NCI-H1694 (cell line): Measurements from ENCODE around the gene PARVB.

Experiments
- DNase-seq: peaks from one replicate; lab custom pipeline; 2025; lab: John Stamatoyannopoulos, UW

Gene PARVB

DNA sequence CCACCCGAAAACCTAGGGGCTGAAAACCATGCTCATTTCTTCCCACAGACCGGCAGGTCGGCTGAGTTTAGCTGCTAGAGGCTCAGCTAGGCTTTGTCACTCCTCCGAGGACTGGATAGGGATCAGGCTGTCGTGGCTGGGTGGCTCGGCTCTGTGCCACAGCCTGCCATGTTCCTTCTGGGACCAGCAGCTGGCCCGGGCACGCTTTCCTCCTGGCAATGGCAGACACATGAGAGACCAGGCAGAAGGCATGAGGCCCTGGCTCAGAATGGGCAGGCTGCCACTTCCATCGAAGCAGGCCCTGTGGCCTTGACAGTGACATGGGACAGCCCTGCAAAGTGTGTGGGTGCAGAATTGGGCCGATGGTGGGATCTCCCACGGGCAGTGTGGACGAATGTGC is 177.6 kb downstream of the PARVB start:
- peak; percentile 87 for DNase-seq

GRCh38 chr22:44202261-44202789 is 178.2 kb downstream of the PARVB start:
- no peak for DNase-seq

GRCh38 chr22:44203203-44203602 is 179.1 kb downstream of the PARVB start:
- DNase-seq = no peak

DNA sequence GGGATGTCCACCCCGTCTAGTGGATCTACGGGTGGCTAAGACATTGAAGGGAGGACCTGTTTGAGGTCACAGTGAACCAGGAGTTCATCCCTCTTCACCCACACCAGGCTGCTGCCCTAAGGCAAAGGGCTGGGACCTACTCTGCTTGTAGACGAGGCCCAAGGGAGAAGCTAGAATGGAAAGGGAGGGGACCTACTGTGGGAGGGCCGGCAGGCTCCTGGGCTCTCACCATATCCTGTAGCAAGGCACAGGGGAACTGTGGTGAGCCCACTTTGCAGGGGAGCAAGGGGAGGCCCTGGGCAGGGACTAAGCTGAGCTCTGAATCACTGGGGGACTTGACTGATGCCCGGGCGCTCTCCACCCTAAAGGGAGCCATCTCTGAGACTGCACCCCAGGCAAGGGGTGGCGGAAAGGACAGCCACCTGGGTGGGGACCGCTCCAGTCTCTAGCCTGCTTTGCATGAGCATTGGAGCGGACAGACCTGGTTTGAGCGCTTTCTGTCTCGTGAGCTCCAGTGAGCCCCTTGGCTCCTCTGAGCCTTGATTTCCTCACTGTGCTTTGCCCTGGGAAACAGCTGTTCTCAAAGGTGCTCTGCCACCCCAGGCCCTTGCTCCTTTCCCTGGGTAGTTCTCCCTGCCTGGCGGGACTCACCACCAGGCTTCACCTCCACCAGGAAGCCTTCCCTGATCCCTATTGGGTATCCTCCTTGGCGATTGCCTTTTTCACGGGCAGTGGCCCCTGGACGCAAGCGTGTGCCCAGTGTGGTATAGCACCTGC is 180.8 kb downstream of the PARVB start:
- no peak for DNase-seq

DNA sequence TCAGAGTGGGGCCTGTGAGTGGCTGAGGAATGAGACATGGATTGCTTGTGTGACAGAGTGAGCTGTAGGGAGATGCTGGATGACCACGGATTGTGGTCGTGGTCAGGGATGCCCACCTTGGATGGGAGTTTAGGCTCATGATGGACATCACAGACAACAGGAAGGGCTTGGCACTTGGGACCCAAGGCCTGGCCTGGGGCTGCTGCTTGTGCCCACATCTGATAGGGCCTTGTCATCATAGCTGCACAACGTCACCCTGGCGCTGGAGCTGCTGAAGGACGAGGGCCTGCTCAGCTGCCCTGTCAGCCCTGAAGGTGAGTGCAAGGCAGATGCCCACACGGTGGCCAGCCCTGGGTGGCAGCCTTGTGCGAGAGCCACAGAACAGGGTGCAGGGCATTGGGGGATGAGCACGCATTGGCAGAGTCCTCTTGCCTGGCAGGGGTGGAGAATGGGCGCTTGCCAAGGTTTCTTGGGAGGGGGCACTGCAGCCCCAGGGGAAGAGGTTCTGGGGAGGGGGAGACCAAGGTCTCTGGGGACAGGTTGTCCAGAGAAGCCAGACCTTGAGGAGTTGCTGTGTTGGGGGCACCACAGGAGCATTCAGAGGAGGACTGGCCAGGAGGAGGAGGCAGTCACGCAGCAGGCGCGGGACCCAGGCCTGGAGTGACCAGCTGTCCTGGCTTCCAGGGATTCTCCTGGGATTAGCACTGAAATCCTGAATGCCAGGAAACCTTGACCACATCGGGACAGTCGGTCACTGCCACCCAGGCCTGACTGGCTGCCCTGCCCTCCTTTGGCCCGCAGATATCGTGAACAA is 181.6 kb downstream of the PARVB start:
- DNase-seq = no peak

DNA sequence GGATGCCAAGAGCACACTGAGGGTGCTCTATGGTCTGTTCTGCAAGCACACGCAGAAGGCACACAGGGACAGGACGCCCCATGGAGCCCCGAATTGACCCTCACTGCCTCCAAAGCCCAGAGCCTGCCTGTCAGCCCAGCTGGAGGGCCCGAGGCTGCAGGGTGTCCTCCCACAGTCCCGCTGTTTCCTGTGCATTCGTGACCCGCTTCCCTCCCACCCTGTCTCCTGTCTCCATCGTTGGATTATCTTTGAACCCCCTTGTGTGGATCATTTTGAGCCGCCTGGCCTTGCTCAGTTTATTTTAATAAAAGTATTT is 182.2 kb downstream of the PARVB start:
- DNase-seq = no peak

DNA sequence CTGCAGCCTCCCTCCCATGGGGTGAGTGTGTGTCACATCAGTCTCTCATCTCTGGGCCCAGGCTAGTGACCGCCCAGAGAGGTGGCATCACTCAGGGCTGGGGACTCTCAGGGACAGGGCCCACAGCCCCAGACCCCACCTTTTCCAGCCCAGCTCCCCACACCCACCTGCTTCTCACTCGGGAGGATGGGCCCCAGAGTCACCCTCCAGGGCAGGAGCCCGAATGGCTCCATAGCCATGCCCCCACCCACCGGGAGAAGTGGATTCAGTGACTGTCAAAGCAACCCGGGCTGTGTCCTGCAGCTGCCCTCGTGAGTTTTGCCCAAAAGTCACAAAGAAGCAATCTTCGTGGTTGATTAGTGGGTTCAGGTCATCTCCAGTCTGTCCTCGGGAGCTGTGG is 182.6 kb downstream of the PARVB start:
- DNase-seq = no peak

DNA sequence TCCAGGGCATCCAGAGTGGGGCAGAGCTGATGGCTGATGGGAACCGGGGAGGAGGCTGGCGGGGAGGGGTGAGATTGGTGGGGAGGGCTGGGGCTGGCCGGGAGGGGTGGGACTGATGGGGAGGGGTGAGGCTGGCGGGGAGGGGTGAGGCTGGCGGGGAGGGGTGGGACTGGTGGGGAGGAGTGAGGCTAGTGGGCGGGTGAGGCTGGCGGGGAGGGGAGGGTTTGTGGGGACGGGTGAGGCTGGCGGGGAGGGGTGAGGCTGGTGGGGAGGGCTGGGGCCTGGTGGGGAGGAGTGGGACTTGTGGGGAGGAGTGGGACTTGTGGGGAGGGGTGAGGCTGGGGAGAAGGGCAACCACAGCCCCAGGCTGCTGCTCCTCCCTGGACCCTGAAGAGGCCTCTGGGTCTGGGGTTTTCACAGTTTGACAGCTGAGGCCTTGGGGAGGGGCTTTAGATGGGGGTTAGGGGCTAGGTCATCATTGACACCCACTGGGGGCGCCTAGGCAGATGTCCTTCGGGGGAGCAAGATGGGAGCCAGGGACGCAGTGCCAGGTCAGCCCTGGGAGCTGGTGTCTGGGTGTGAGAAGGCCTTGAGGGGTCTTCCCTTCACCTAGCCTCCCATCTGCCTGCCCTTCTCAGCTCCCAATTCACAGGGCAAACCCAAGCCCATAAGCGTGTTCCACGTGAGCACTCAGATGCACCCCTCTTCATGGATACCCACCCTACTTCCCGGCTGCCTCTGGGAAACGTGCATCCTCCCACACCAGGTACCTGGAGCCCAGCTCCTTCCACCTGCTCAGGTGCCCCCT is 183.3 kb downstream of the PARVB start:
- no peak for DNase-seq

DNA sequence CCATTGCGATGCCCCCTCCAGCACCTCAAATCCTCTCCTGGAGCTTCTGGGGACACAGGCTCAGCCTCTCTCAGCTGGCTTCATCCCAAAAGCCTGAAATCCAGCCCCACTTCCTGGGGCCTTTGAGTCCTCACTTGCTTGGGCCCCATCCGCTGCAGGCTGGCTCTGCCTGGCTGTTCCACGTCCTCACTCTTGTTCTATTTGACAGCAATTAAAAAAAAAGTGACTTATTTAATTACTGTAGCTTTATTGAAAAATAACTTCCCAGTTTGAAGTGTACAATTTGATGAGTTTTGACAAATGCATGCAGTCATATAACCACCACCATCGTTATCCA is 183.8 kb downstream of the PARVB start:
- no peak for DNase-seq

DNA sequence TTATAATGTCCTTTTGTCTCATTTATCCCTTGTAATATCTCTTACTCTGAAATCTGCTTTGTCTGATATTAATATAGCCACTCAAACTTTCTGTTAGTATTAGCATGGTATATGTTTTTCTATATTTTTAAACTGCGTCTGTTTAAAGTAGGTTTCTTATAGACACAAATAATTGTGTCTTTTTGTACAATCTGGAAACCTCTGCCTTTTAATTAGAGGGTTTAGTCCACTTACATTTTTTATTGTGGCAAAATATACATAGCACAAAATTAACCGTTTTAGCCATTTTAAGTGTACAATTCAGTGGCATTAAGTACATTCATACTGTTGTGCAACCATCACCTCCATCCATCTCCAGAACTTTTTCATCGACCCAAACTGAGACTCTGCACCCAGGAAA is 185.2 kb downstream of the PARVB start:
- no peak for DNase-seq

DNA sequence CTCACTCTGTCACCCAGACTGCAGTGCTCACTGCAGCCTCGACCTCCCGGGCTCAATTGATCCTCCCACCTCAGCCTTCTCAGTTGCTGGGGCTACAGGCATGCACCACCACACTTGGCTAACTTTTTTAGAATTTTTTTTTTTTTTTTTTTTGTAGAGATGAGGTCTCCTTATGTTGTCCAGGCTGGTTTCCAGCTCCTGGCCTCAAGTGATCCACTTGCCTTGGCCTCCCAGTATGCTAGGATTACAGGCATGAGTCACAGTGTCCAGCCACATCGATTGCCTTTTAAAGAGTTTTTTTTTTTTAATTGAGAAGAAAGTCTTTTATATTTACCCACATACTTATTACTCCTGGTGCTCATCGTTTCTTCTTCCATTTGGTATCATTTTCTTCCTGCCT is 186.6 kb downstream of the PARVB start:
- DNase-seq = no peak

GRCh38 chr22:44211256-44211945 is 187.3 kb downstream of the PARVB start:
- no peak for DNase-seq

DNA sequence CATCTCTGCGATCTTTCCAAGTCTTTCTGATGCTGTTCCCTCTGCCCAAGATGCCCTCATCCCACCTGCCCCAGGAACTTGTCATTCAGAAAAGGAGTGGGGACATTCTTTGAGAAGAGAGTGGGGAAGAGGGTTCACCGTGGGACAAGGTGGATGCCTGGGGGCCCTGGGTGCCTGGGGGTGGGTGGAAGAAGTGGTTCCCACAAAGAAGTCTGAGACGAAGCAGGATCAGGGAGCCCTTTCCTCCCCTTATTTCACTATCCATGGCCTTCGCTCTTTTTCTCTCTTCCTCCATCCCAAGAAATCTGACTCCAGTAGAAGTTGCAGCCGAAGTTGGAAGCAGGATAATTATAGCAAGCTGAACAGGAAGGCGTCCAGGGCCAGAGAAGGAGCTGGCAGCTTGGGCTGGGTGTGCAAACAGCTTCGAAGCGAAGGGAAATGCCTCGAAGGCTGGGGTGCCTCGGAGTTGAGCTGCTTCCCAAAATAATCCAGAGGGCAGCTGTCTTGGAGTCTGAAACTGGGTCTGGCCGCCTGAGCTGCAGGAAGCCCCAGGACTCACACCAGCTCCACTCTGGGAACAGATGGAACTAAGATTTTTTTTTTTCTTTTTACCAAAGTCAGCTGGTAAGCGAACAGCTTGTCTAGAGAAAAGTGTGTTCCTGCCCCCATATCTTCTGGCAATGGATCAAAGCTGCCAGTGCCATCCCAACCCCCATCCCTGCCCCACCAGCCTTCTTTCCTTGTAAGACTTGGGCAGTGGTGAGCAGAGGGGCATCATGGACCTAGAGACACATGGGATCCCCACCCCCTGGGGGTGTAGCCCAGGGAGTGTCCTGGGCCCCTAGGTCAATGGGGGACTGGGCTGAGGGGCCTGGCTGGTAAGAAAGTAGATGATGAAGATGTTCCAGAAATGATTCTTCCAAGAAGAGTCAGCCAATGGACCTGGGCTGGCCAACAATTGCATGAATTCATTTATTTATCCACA is 188.1 kb downstream of the PARVB start:
- peak; percentile 15 for DNase-seq

- no peak for DNase-seq
Observed at GRCh38 chr22:44212936-44213335, 188.8 kb downstream of the PARVB start.

- DNase-seq = no peak
Observed at GRCh38 chr22:44213489-44214043, 189.5 kb downstream of the PARVB start.

DNA sequence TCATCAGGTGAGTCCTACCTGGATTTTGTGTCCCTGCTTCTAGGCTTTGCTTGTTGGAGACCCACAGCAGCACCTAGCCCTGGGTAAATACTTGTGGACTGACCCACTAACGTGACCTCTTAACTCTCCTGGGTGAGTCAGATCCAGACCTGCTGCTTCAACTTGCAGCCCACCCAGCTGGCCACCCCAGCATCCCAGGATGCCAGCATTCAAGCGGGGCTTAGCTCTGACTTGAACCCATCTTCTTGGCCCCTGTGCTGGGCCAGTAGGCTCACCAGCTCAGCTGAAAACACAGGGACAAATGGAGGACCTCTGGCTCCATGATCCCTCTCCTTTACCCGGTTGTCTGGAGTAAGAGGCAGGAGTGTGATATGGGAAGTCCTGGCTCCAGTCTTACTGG is 190.1 kb downstream of the PARVB start:
- DNase-seq = no peak

DNA sequence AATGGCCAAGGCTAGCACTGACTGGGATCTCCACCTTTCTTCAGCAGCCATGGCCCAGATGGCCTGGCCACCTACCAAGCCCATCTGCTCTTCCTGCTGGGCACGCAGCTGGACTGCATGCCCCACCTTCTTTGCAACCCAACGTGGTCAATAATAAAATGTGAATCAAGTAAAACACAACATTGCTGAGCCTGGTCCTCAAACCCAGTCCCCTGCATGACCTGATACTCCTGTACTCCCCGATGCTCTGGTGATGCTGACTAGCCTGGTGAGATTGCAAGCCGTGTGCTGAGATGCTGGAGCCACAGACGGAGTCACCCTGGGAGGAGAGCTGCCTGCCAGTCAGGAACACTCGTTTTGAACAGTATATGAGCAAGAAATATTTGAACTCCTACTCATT is 190.7 kb downstream of the PARVB start:
- DNase-seq = no peak

DNA sequence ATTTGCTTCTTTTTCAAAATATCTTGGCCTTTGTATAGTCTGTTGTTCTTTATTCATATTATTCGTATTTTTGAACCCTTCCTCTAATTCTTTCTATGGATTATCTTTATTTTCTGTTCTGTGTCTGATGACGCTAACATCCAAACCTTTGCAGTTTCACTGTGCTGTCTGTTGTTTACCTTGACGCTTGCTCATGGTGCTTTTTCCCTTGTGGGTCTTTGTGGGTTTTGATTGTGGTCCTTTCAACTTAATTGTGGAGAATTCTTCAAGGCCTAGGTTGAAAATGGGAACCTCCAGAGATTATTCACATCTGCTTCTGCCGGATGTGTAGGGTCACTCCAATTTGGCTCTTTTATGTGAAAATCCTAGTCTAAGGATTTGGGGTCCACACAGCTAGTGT is 191.2 kb downstream of the PARVB start:
- DNase-seq = no peak

- DNase-seq = no peak
Observed at GRCh38 chr22:44217346-44217745, 193.2 kb downstream of the PARVB start.

DNA sequence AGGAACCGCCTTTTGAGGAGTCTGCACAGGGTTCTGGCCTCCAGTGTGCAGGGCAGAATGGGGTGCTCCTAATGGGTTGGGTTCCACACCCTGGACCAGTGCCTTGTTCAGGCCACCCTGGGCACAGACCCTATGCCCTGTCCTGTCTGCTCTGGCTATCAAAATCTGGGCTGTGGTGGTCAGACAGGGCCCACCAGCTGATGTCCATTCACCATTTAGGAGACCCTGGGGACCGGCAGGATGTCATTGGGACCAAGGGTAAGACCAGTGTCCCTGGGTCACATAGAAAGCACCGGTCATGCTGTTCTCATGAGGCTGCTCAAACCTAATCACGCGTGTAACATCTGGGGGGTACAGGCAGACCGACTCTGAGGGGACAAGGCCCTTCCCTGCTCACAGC is 194.0 kb downstream of the PARVB start:
- DNase-seq = no peak
